Measurements from ENCODE around the gene HIRA.

DNA sequence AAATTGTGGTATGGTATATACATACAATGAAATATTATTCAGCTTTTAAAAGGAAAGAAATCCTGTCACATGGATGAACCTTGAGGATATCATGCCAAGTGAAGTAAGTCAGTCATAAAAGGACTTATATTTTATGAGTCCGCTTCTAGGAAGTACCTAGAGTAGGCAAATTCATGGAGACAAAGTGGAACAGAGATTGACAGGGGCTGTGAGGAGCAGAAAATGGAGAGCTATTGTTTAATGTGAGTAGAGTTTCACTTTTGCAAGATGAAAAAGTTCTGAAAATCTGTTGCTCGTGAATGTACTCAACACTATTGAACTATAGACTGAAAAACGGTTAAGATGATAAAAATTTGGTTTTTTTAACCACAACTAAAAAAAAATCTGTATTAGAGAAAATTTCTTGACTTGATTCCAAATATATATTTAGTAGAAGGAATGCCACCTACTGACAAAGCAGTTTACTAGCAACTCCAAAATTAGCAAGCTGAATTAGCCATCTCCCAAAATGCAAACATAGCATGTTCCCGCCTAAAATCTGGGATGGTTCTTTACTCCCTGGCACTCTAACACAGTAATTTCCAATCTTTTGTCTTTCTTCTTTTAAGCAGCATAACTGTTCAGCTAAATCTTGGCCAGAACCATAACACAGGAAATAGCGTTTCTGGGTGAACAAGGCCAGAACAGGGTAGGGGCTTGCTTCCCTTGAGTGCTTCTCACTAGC, 46.0 kb upstream of the HIRA start:
- TF ChIP-seq, protein P1, sequence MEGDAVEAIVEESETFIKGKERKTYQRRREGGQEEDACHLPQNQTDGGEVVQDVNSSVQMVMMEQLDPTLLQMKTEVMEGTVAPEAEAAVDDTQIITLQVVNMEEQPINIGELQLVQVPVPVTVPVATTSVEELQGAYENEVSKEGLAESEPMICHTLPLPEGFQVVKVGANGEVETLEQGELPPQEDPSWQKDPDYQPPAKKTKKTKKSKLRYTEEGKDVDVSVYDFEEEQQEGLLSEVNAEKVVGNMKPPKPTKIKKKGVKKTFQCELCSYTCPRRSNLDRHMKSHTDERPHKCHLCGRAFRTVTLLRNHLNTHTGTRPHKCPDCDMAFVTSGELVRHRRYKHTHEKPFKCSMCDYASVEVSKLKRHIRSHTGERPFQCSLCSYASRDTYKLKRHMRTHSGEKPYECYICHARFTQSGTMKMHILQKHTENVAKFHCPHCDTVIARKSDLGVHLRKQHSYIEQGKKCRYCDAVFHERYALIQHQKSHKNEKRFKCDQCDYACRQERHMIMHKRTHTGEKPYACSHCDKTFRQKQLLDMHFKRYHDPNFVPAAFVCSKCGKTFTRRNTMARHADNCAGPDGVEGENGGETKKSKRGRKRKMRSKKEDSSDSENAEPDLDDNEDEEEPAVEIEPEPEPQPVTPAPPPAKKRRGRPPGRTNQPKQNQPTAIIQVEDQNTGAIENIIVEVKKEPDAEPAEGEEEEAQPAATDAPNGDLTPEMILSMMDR (IDR thresholded peaks at IDR 0.05; ENCODE audit: control extremely low read depth in 1 of 3, insufficient read depth in 1 of 3, low read depth in 1 of 3, low read length in 3 of 3), result no peak
- TF ChIP-seq FOSL1 (IDR thresholded peaks at IDR 0.05; ENCODE audit: insufficient read depth, low read depth, low read length) (no peak), POLR2A (IDR thresholded peaks at IDR 0.05; ENCODE audit: control extremely low read depth in 1 of 2, low read depth in 2 of 2, low read length in 2 of 2) (no peak), CREB1 (IDR thresholded peaks at IDR 0.05) (no peak), TAF1 (IDR thresholded peaks at IDR 0.05; ENCODE audit: low read depth, low read length) (no peak), RFX5 (IDR thresholded peaks at IDR 0.05; ENCODE audit: borderline replicate concordance, low read depth, low read length) (no peak), SP1 (IDR thresholded peaks at IDR 0.05; ENCODE audit: low read depth, low read length) (no peak), TCF12 (IDR thresholded peaks at IDR 0.05; ENCODE audit: low read depth, low read length) (no peak), TAF7 (optimal IDR thresholded peaks at IDR 0.05; ENCODE audit: borderline replicate concordance, low read depth, low read length) (no peak)
